Occipital lobe (tissue), 2 donors: ENCODE measurements around the gene ZAP70. TPM values are rescaled to one million over a fixed set of nuclear protein-coding genes. Genes with fewer than 3 reads are reported as not detected.
"Not testable (repeated sequence)": the region's sequence is repeated elsewhere in the genome, so short reads cannot be mapped to it uniquely, and the experiment has no call there.

Experiments used
- DNase-seq: peaks from one replicate; lab custom pipeline; 2025; lab: John Stamatoyannopoulos, UW
- total RNA-seq: library from RNA; depleted of rRNA; stranded (reverse); fragments of >200 nt; gene quantifications from one replicate; pipeline ENCODE4 v1.2.3, GENCODE V29; 2014

ZAP70 gene
- 1.1 TPM for total RNA-seq

DNA sequence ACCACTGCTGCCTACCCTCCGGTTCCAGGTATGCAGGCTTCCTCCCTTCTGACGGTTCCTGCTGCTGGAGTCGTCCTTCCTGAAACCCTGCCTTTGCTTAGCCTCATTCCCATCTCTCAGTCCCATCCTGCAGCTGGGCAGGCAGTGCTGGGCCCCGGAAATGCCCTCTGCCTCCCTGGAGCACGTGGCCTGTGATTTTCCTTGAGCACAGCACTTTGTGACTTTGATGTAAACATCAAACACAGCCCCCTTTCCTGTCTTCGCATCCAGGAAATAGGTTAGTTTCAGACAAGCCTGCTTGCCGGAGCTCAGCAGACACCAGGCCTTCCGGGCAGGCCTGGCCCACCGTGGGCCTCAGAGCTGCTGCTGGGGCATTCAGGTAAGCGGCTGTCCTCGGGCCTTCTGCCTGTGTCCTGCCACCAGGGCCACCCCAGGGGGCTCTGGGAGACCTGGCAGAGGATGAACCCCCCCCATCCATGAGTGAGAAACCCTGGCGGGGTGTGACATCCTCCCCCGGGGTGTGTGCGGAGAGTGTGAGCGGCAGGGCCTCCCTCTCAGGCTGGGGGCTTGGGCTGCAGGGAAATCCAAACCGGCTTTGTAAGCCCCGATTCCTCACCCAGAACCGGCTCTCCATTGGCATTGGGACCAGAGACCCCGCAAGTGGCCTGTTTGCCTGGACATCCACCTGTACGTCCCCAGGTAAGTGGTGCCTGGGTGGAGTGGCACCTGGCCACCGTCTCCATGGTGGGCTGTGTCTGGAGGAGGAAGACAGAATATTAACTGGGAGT is at the start of gene ZAP70:
Gene ZAP70, plus strand, starts transcription at position 281 of the 788 bp plus-strand sequence. CDS start 10,461 bp downstream, outside the sequence.
- no peak for DNase-seq

DNA sequence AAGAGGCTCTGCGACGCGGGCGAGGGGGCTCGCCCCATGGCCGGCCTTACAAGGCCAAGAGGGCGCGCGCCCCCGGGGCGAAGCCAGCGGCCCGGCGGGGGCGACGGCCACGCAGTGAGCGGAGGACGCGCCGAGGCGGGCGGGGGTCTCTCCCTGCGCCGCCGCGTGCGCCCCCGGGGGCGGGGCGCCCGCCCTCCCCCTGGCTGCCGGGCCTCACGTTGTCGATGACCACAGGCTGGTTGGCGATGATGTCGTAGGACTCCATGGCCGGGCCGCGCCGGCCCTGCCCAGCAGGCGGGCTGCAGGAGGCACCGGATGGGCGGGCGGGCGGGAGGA is 49.8 kb upstream of the ZAP70 start:
- no peak for DNase-seq

DNA sequence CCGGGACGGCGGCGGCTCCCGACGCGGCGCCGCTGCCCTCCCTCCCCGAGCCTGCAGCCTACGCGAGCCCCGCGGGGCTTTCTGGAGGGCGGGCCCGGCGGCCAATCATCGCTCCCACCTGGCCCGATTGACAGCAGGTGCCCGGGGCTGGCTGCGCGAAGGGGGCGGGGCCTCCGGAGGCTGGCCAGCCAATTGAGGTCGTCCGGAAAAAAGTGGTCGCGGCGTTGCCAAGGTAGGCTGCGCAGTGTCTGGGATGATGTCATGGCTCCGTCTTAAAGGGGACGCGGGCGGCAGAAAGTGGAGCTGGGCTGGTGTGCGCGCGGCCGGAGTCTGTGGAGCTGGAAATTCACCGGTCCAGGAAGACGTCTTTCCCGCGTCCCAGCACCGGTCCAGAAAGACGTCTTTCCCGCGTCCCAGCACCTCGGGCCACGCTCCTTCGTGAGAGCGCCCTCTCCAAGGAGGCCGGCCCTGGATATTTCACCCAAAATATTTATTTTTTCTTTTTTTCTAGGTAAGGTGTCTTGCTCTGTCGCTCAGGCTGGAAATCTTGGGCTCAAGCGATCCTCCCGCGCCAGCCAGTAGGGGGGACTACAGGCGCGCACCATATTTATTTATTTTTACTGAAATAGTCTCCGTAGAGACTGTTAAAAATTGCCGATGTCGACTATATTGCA is 49.3 kb upstream of the ZAP70 start, which contains the start of gene ACTR1B:
Gene ACTR1B, minus strand, starts transcription at position 83 of the 674 bp plus-strand sequence. CDS start 154 bp downstream, outside the sequence.
- peak; percentile 98 for DNase-seq

DNA sequence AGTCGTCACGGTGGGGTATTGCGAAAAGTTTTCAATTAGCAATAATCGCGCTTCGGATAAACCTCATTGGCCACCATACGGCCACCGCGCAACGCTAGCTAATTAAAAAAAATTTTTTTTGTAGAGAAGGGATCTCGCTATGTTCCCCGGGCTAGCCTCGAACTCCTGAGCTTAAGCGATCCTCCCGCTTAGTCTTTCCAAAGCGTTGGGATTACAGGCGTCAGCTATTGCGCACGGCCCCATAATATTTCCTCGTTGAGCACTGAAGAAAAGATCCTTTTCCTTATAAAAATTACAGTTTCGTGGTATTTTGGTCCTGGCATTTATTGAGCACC is 48.8 kb upstream of the ZAP70 start:
- no peak for DNase-seq

DNA sequence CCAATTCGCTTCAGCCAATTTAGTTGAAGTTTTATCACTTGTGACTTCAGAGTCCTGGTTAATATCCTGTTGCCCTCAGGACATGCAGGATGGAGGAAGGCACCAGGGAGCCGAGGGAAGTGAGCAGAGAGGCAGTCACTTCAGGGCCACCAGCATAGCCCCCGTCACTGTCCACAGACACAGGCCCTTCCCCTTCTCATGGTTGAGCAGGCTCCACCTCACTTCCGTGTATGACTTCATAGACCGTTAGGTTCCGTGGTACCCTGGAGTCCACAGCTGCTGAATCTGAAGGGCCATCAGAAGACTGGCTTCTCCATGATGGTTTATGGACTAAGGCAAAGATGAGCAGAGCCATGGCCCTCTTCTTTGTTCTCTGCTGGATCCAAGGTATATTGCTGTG is 43.9 kb upstream of the ZAP70 start, which contains the start of gene C2orf92:
Gene C2orf92, plus strand, starts transcription at position 266 of the 400 bp plus-strand sequence. Its CDS starts 76 bp downstream, at position 342.
- DNase-seq, result no peak

DNA sequence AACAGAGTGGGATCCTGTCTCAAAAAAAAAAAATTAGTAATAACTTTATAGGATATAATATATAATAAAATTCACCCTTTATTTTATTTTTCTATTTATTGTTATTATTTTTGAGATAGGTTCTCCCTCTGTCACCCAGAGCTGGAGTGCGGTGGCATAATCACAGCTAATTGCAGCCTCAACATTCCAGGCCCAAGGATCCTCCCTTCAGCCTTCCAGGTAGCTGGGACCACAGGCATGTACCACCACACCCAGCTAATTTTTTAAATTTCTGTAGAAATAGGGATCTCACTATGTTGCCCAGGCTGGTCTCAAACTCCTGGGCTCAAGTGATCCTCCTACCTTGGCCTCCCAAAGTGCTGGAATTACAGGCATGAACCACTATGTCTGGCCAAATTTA is 42.9 kb upstream of the ZAP70 start:
- DNase-seq, result no peak

DNA sequence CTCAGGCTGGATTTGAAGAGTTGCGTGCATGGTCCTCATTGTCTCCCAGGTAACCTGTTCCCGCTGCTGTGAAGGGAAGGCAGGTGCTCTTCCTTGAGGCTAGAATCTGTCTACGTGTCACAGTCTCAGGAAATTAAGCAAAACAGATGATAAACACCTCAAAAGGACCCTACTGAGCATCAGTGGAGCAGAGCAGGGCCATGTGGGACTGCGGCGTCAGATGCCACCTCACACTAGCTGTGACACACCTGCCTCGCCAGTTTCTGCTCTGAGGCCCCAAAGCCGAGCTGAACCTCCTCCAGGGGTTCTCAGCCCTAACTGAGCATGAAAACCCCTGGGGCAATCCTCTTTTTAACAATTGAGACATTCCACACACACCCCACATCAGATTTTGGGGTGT is 41.9 kb upstream of the ZAP70 start:
- no peak for DNase-seq

DNA sequence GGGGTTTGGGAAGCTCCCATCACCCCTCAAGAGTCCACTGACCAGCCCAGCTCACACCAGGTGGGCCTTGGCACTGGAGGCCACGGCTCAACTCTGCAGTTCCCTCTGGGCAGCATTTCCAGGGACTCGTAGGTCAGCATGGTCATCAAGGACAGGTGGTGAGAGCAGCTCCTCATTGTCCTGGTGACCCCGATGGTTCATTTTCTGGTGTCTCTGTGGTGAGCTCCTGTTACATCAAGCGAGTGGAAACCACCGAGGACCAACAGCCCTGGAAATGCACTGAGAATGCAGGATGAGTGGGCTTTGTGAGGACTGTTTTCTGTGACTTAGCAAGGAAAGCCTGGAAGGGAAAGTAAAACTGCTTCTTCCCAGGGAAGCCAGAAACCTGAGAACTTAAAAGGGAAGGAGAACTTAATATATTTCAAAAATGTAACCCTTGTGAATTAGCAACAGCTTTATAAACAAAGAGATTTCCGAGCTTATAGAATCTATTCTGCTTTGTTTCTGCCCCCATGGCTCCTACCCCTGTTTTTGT is 40.7 kb upstream of the ZAP70 start:
- not testable (repeated sequence) for DNase-seq

DNA sequence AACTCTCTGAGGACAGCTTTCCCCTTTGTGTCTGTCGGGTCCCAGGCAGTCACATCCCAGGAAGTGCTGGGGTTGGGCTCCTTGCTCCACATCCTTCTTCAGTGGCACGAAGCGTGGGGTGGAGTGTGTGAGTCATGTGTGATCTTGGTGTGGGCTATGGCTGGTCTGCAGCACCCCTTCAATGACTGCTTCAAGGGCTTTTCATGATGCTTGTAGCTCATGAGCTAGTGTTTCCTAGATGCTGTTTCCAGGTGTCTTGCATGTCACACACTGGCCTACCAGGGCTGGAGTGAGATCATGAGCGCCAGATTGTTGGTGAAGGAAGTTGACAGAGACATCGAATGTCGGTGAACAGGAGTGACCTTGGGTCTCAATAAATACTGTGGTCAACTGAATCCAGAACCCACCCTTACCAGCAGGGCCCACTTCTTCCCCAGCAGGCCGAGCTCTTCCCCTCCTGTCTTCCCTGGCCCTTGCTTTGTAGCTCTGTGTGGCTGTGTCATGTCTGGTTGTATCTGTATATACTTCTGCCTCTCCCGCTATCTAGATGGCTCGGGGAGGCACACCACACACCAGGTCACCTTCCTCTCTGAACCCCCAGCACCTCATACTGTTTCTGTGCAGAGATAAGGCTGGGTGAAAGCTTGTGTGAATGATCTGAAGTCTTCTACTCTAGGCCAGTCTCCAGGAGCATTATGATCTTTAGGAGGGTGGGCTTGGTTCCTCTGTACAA is 40.0 kb upstream of the ZAP70 start:
- DNase-seq, result no peak

DNA sequence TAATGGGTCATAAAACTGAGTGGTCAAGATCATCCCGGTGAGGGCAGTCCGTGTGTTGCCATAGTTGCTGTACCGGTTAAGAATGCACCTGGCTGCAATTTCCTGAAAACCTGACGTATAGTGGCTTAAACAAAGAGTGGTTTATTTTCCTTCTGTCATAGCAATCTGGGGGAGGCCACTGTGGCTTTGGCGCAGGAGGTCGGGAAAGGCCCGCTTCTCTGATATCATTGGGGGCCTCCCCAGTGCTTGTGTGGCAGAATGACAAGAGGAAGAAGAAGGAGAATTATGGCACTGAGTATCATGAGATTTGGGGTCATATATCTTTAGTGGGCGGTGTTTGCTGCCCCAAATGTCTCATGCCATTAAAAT is 39.5 kb upstream of the ZAP70 start:
- no peak for DNase-seq

DNA sequence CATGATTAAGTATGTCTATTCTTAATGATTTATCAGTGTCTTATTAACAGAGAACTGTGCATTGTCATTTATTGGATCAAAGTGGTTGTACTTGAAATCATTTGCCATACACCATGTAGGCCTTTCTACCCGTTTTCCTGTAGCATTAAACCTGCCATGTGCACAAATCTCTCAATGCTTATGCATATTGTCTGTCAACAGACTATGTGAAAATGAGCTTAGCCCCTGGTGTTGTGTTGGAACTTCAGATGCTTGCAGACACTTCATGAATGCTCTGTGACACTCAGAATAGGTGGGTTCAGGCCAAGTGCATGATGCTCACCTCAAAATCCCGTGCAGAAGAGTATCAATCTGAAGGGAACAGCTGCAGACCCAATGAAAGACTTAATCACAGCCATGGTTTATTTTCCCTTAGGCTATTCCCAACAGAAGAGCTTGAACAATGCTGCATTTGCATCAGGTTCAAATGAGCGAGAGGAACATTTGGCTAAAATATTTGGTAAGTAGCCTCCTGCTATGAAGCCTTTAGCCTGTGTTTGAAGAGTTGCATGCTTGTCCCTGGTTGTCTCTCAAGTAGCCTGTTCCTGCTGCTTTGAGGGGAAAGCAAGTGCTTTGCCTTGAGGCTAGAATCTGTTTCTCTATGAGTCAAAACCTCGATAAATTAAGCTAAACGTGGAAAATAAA is 37.8 kb upstream of the ZAP70 start:
- no peak for DNase-seq

DNA sequence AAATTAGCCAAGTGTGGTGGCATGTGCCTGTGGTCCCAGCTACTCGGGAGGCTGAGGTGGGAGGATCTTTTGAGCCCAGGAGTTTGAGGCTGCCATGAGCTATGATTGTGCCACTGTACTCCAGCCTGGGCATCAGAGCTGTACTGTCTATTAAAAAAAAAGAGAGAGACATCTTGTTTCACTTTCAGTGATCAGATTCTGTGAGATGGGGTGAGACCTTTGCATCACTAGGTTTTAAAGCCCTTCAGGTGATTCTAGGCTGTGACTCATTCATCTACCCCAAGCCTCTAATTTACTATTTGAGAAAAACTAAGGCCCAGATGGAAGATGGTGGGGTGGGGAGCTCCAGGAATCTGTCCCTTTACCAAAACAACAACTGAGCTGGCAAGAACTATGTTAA is 36.8 kb upstream of the ZAP70 start:
- no peak for DNase-seq

DNA sequence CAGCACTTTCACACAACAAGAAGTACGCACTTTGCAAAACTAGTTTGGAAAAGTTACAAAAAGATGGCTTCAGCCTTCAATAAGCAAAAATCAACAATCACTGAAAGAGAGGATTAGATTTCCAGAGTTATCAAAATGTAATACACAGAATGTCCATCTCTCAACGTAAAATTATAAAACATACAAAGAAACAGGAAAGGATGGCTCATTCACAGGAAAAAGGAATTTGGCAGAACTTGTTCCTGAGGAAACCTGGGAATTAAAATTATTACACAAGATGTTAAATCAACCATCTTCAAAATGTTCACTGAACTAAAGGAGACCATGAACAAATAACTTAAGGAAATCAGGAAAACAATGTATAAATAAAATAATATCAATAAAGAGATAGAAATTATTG is 35.9 kb upstream of the ZAP70 start:
- DNase-seq, result no peak

DNA sequence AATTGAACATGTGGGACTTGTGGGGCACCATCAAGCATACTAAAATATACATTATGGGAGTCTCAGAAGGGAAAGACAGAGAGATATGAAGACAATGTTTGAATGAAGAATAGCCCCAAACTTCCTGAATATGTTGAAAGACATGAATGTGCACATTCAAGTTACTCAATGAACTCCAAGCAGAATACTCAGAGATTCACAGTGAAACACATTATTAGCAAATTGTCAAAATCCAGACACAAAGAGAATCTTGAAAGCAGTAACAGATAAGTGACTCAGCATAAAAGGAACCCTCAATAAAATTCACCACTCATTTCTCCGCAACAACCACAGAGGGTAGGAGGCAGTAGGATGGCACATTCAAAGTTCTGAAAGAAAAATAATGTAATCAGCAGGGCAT is 35.1 kb upstream of the ZAP70 start:
- DNase-seq, result no peak

DNA sequence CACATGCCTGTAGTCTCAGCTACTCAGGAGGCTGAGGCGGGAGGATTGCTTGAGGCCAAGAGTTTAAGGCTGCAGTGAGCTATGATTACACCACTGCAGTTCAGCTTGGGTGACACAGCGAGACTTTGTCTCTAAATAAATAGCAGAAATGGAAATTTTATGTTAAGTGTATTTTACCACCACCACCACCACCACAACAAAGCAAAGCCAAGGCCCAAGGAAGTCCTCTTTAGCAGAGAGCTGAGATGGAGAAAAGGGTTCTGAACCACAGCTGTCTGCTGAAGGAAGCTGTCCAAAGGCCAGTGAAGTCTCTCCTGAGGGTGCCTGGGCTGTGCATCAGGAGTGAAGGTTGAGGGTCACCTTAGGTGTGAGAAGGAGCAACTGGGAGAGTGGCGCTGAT is 26.1 kb upstream of the ZAP70 start:
- not testable (repeated sequence) for DNase-seq

DNA sequence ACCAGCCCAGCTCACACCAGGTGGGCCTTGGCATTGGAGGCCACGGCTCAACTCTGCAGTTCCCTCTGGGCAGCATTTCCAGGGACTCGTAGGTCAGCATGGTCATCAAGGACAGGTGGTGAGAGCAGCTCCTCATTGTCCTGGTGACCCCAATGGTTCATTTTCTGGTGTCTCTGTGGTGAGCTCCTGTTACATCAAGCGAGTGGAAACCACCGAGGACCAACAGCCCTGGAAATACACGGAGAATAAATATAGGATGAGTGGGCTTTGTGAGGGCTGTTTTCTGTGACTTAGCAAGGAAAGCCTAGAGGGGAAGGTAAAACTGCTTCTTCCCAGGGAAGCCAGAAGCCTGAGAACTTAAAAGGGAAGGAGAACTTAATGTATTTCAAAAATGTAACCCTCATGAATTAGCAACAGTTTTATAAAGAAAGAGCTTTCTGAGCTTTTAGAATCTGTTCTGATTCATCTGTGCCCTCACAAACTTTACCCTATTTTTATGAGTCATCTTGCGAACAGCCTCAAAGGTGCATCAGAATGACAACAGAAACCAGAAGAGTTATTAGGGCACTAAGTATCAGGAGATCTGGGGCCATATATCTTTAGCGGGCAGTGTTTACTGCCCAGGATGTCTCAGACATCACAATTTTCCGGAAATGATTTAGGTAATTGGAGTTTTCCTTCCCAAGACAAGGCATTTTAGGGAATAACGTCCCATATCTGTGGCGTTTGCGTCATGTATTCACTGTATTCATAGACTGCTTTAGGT is 25.1 kb upstream of the ZAP70 start:
- no peak for DNase-seq

DNA sequence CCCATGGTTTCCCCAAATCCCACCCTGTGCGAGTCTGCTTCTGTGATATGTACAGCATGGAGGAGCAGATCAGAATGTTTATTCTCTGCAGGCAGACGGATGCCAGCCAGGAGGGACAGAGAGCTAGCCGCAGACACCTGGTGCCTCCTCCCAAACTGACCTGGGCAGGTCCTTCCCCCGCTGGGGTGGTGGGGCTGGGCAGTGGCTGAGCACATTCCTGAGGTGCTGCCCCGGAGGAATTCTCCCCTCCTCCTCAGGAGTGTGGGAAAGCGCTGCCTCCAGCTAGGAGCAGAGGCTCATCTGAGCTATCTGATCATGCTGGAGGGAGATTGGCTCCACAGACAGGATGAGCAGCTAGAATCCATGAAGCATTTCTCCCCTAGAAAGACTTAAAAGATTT is 22.2 kb upstream of the ZAP70 start:
- no peak for DNase-seq

DNA sequence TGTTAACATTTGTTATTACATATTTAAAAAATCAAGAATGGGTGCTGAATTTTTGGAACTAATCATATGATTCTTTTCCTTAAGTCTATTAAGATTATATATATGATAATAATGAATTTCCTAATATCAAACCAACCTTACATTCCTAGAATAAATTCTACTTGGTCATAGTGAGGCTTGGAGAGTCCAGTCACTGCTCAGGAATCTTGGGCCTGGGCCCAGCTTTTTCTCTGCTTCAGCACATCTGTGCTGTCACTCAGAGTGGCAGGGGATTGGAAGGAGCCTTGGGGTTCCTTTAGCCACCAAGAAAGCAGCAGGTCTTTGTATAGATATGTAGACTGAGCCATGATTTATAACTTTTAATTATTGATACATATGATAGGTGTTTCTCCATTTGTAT is 19.9 kb upstream of the ZAP70 start:
- no peak for DNase-seq

DNA sequence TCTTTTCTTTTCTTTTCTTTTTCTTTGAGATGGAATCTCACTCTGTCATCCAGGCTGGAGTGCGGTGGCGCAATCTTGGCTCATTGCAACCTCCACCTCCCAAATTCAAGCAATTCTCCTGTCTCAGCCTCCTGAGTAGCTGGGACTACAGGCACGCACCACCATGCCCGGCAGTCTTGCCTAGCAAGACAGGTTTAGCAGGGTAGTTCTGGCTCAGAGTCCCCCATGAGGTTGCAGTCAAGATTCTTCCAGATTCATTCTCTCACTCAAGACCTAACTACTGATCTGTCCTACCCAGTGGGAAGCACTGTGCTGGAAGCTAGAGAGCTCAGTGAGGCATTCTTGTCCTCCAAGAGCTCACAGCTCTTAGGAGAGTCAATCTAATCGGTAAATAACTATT is 17.6 kb upstream of the ZAP70 start:
- DNase-seq, result no peak

DNA sequence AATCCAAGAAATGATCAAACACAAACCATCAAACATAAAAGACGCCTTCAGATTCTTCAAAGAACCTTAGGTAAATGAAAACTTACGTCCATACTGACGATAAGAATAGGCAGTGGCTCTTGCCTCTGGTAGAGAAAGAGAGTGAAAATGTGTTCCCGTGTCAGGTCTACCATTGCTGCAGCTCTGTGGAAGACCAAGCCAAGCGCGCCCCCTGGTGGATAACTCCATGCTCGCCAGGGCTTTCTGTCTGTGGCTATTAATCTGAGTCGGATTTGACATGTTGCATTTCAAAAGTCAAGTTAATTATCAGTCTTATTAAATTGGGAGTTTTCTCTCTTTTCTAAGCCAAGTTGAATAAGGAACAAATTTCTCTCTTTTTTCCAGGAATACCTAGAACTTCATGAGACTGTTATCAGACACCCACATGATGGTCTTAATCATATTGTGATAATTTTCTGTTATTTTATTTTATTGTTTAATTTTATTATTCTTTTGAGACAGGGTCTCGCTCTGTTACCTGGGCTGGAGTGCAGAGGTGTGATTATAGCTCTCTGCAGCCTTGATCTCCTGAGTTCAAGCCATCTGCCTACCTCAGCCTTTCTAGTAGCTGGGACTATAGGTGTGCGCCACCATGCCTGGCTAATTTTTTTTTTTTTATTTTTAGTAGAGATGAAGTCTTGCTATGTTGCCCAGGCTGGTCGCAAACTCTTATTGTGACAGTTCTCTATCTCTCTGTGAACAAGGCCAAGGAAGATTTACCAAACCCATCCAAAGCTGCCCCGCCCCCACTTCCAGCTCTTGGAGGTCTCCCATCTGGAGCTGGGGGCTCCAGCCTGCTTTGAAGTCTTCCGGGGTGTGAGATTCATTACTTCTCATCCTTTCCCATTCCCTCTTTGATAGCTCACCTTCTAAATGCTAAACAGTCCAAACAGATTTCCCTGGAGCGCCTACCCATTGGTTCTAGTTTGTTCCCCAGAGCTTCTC is 15.8 kb upstream of the ZAP70 start:
- peak; percentile 72 for DNase-seq
